ENCODE measurements around the gene SYT2.
"Not testable (repeated sequence)": the region's sequence is repeated elsewhere in the genome, so short reads cannot be mapped to it uniquely, and the experiment has no call there.

The SYT2 gene

GRCh38 chr1:202632241-202632640 is 78.0 kb downstream of the SYT2 start:
- H3K36me3 Mint-ChIP-seq (ENCODE audit: low read depth) = no peaks in the 10 kb centered on the region
- no peaks in the 10 kb centered on the region for H3K9me3 Mint-ChIP-seq
- ATAC-seq (no peak), DNase-seq (no peak)
- no peak overlapping the region for H3K27ac Mint-ChIP-seq
- H3K4me3 Mint-ChIP-seq = no peak overlapping the region
- H3K27me3 Mint-ChIP-seq = peaks cover 19% of the 10 kb centered on the region
- peaks cover 33% of the 10 kb centered on the region for H3K4me1 Mint-ChIP-seq

DNA sequence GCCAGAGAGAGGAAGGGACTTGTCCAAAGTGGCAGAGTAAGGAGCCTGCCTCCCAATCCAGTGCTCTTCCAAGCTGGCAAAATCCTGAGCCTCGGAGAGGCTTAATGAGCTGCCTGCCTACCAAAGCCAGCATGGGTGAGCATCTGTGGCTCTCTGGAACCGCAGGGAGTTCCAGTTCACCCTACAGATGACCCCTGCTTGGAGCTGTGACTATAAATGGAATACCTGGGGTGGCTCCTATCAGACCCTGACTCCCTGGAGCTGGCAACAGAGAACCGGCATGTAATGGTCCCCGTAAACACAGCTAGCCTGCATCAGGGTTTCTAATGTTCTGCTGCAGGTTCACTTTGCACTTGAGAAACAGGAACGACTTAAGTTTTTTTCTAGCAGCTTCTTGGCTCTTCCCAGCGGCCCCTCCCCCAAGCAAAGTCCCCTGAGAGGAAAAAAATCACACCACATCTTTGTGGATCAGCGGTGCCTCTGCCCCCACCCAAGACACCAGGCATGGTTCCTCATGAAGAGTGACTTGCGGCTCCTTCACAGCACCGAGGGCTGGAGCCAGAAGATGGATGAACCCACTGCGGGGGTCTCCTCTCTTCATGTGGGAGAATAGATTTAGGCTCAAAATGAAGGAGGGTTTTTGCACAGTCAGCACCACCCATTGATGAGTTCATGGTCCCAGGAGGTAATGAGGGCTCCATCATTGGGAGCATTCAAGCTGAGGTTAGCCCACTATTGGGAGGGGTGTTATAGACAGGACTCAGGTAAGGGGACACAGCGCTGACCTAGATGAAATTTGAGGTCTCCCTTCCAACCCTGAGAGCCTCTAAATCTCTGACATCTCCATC is 79.0 kb downstream of the SYT2 start:
- DNase-seq (no peak), ATAC-seq (no peak)
- Mint-ChIP-seq H3K4me1 (peaks cover 38% of the 10 kb centered on the region), H3K27me3 (peaks cover 19% of the 10 kb centered on the region), H3K9me3 (no peaks in the 10 kb centered on the region), H3K27ac (no peak overlapping the region), H3K4me3 (no peak overlapping the region), H3K36me3 (ENCODE audit: low read depth) (no peaks in the 10 kb centered on the region)

DNA sequence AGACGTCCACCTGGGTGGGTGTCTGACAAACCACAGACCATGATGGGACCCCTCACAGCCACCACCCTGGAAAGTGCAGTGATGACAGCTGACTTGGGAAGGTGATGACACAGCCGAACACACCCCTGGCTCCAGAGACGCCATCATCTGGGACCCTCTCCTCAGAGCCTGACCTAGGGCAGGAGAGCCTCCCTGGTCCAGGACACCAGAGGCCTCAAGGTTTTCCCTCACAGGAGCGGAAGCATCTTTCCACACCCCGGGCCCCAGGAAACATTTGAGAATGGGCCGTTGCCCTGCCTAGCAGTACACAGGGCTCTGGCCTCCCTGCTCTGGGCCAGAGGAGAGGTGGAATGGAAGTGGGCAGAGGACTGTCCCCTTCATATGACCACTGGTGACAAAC is 79.7 kb downstream of the SYT2 start:
- no peak overlapping the region for H3K4me3 Mint-ChIP-seq
- no peak for DNase-seq
- peaks cover 19% of the 10 kb centered on the region for H3K27me3 Mint-ChIP-seq
- H3K27ac Mint-ChIP-seq = no peak overlapping the region
- H3K36me3 Mint-ChIP-seq (ENCODE audit: low read depth) = no peaks in the 10 kb centered on the region
- ATAC-seq = no peak
- H3K4me1 Mint-ChIP-seq = peaks cover 38% of the 10 kb centered on the region
- H3K9me3 Mint-ChIP-seq = no peaks in the 10 kb centered on the region

DNA sequence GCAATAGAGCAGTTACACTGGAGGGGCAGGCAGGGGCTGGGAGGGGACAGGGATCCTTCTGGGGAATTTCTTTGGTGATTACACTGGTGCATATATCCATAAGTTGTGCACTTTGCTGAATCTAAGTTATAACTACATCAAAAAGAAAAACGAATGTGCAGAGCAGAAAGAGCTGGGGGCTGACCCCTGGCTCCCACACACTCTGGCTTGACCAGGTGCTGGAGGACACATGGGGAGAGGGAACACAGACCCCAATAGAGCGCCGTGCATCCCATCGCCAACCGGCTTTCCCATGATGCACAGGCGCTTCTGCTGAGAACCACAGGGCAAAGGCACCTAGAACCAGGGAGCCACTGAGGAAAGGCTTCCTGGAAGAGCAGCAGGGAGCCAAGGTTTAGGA is 80.2 kb downstream of the SYT2 start:
- Mint-ChIP-seq H3K4me1 (peaks cover 38% of the 10 kb centered on the region), H3K27me3 (peaks cover 16% of the 10 kb centered on the region)

GRCh38 chr1:202629257-202629811 is 80.9 kb downstream of the SYT2 start:
- not testable (repeated sequence) for H3K4me3 Mint-ChIP-seq; H3K9me3 Mint-ChIP-seq; DNase-seq; H3K36me3 Mint-ChIP-seq (ENCODE audit: low read depth)
- H3K27me3 Mint-ChIP-seq = peaks cover 15% of the 10 kb centered on the region
- ATAC-seq = peak; percentile 62
- H3K27ac Mint-ChIP-seq = peak overlapping the region; percentile 3
- peaks cover 38% of the 10 kb centered on the region for H3K4me1 Mint-ChIP-seq

More for the DNA sequence above, 80.2 kb downstream of the SYT2 start:
- H3K27ac Mint-ChIP-seq; H3K4me3 Mint-ChIP-seq; ATAC-seq; H3K9me3 Mint-ChIP-seq; DNase-seq; H3K36me3 Mint-ChIP-seq (ENCODE audit: low read depth): not testable (repeated sequence)

DNA sequence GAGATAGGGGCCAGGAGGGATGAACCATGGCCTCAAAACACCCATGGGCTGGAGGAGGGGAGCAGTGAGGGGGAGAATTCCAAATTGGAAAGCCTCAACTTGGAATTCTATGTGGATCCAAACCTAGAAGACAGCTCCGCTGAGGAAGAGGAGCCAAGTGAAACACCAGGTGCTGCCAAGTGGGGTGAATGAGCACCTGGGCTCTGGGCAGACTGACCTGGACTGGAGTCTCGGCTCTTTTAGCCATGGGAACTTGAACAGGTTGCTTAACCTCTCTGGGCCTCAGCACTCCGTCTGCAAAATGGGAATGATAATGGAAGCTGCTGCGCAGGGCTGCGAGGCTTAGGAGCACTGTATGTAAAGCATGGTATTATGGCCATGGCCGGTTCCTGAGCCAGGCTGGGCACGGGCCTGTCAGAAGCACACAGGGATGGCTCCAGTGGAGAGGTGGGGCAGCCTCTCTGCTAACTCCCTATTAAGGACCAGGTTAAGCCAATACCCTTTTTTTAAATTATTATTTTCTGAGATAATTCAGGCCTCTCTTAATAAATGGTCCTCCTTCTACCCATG is 81.5 kb downstream of the SYT2 start:
- Mint-ChIP-seq H3K9me3 (no peaks in the 10 kb centered on the region), H3K27me3 (peaks cover 15% of the 10 kb centered on the region), H3K4me1 (peaks cover 38% of the 10 kb centered on the region), H3K4me3 (no peak overlapping the region), H3K36me3 (ENCODE audit: low read depth) (no peaks in the 10 kb centered on the region), H3K27ac (peak overlapping the region; percentile 3)
- ATAC-seq (no peak), DNase-seq (no peak)

DNA sequence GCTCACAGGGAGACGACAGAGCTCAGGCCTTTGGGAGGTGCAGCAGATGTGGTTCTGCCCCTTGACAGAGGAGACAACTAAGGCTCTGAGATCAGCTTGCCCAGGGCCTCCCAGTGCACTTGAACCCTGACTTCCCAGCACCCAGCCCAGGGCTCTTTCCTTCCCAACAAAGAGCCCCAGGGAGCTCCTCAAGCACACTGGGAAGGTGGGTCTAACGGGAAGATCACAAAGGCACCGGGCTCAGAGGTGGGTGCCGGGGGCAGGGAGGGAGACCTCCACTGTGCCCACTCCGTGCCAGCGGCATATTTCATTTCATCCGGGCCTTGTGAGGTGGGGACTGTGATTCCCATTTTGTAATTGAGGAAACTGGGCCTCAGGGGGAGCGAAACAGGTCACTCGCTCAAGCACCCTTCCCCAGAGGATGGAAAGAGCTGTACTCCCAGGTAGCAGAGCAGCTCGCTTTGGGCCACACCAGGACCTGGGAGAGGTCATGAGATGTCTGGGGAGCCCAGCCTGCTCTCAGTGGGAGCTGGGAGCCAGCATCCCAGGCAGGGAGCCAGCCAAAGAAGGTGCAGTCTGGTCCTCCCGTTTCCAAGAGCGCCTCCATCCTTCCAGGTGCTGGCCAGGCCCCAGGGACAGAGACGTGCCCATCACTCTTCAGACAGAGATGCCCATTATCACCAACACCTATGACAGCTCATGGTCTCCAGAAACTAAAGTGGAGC is 82.3 kb downstream of the SYT2 start:
- Mint-ChIP-seq H3K36me3 (ENCODE audit: low read depth) (no peaks in the 10 kb centered on the region), H3K4me3 (no peak overlapping the region), H3K4me1 (peaks cover 38% of the 10 kb centered on the region), H3K27ac (no peak overlapping the region), H3K27me3 (peaks cover 15% of the 10 kb centered on the region), H3K9me3 (no peaks in the 10 kb centered on the region)
- ATAC-seq (no peak), DNase-seq (no peak)

- not testable (repeated sequence) for H3K36me3 Mint-ChIP-seq (ENCODE audit: low read depth); DNase-seq; H3K27ac Mint-ChIP-seq; ATAC-seq; H3K9me3 Mint-ChIP-seq; H3K4me3 Mint-ChIP-seq
- Mint-ChIP-seq H3K4me1 (peaks cover 38% of the 10 kb centered on the region), H3K27me3 (peaks cover 15% of the 10 kb centered on the region)
These were observed 83.2 kb downstream of the SYT2 start for GRCh38 chr1:202627036-202627435.

DNA sequence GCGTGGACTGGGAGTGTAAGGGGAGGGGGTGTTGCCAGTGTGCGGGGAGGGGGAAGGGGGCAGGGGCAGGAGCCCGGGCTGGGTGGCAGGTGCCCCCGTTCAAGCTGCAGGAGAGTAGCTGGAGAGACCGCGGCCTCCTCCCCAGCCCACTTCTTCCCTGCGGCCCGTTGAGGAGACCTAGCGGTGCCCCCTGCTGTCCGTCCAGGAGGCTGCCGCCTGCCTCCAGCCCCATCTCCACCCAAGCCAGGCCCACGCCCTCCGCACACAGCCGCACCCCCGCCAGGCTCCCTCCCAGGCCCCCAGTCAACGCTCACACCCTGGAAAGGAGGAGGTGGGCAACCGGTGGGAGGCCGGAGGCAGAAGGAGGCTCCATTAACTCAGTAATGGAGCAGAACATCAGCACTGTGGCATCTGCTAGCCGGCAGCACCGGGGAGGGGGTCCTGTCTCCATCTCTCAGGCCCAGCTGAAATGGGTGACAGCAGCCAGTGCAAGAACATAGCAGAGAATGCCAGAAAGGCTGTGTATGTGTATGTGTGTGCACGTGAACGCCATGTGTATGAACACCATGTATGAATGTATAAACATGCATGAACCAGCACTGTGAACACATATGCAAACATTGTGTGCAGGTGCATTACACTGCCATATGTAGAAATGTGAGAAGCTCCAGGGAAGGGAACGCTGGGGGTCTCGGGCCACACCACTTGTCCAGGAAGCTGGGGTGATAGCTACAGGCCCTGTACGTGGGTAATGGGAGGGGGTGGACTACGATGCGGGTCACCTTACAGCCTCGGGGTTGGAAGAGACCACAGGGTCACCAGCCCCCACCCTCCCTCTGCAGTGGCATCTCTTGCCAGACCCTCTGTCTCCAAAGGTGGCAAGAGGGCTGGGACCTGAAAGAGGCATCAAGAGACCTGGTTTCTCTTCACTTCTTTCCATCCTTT is 84.6 kb downstream of the SYT2 start:
- peak; percentile 77 for ATAC-seq

GRCh38 chr1:202624781-202625108 is 85.5 kb downstream of the SYT2 start:
- ATAC-seq = peak; percentile 5
- no peak for DNase-seq
- peaks cover 4% of the 10 kb centered on the region for H3K27me3 Mint-ChIP-seq
- H3K4me1 Mint-ChIP-seq = peaks cover 27% of the 10 kb centered on the region
- H3K36me3 Mint-ChIP-seq (ENCODE audit: low read depth) = no peaks in the 10 kb centered on the region
- no peaks in the 10 kb centered on the region for H3K9me3 Mint-ChIP-seq
- H3K27ac Mint-ChIP-seq = no peak overlapping the region
- no peak overlapping the region for H3K4me3 Mint-ChIP-seq

More for the DNA sequence above, 84.6 kb downstream of the SYT2 start:
- peak; percentile 71 for DNase-seq
- H3K4me3 Mint-ChIP-seq = no peak overlapping the region
- peaks cover 7% of the 10 kb centered on the region for H3K27me3 Mint-ChIP-seq
- H3K27ac Mint-ChIP-seq = no peak overlapping the region
- no peaks in the 10 kb centered on the region for H3K36me3 Mint-ChIP-seq (ENCODE audit: low read depth)
- H3K4me1 Mint-ChIP-seq = peaks cover 31% of the 10 kb centered on the region
- no peaks in the 10 kb centered on the region for H3K9me3 Mint-ChIP-seq

- Mint-ChIP-seq H3K4me3 (no peak overlapping the region), H3K27ac (no peak overlapping the region), H3K4me1 (peaks cover 23% of the 10 kb centered on the region), H3K9me3 (no peaks in the 10 kb centered on the region), H3K27me3 (peaks cover 8% of the 10 kb centered on the region), H3K36me3 (ENCODE audit: low read depth) (no peaks in the 10 kb centered on the region)
- no peak for ATAC-seq
- DNase-seq = no peak
These were observed 86.0 kb downstream of the SYT2 start for GRCh38 chr1:202624088-202624780.

- H3K27me3 Mint-ChIP-seq = peaks cover 14% of the 10 kb centered on the region
- not testable (repeated sequence) for DNase-seq
These were observed 86.8 kb downstream of the SYT2 start for GRCh38 chr1:202623476-202623875.

GRCh38 chr1:202623075-202623474 is 87.2 kb downstream of the SYT2 start:
- Mint-ChIP-seq H3K36me3 (ENCODE audit: low read depth) (no peaks in the 10 kb centered on the region), H3K4me1 (peaks cover 16% of the 10 kb centered on the region), H3K9me3 (no peaks in the 10 kb centered on the region), H3K27me3 (peaks cover 16% of the 10 kb centered on the region), H3K4me3 (no peak overlapping the region), H3K27ac (no peak overlapping the region)
- no peak for DNase-seq
- no peak for ATAC-seq

More at GRCh38 chr1:202623476-202623875, 86.8 kb downstream of the SYT2 start:
- not testable (repeated sequence) for H3K4me3 Mint-ChIP-seq; H3K9me3 Mint-ChIP-seq; H3K36me3 Mint-ChIP-seq (ENCODE audit: low read depth); H3K27ac Mint-ChIP-seq; ATAC-seq
- H3K4me1 Mint-ChIP-seq = peaks cover 17% of the 10 kb centered on the region

All from activated naive CD8-positive, alpha-beta T cell treated with anti-CD3 and anti-CD28 coated beads, Interleukin-2, amount 50 U/mL, for 24 hours (primary cell).